HCT116 (cell line): ENCODE results near the gene LSM7. TPM values are rescaled to one million over a fixed set of nuclear protein-coding genes. Genes with fewer than 3 reads are reported as not detected.

Source experiments
- ATAC-seq: fragments of 200-7000 bp; cut with Tn5 transposase; 2 replicates; pipeline ENCODE4 v1.9.1; 2020; ENCODE audit warnings: mild to moderate bottlenecking, moderate library complexity
- BruUV-seq: library from RNA; stranded (reverse); fragments of 400-500 nt; replicated peaks from 2 replicates; lab custom pipeline; 2021; lab: Mats Ljungman, UMichigan
- CTCF ChIA-PET: fragments of 300-600 bp; sonication (Branson Sonifier 250); formaldehyde crosslinking; loops from one replicate; lab custom pipeline; 2021; ENCODE audit warnings: antibody characterized with exemption; lab: Charles Lee
- POLR2A ChIA-PET: fragments of 300-600, 350-600 bp; sonication (Branson Sonifier 250); formaldehyde crosslinking; loops from one replicate; lab custom pipeline; 2021; ENCODE audit warnings: antibody characterized with exemption; lab: Charles Lee
- RAD21 ChIA-PET, 2 experiments: fragments of 300-600 bp; sonication (Branson Sonifier 250); formaldehyde crosslinking; loops; one replicate each; lab custom pipeline; 2023; ENCODE audit warnings: low total read pairs in 2 of 2; ENCODE audit not compliant: uncharacterized antibody in 2 of 2, unreplicated experiment in 2 of 2, low non-redundant PET in 1 of 2; lab: Charles Lee
- DNase-seq: peaks from one replicate; pipeline ENCODE4 v3.0.0-alpha.2; 2010; ENCODE audit warnings: low read depth, low spot score
- H2AFZ ChIP-seq: fragments of 200-600 bp; shearing (Covaris generic), sonication (generic); 2 replicates; pipeline ENCODE4 v1.6.1; 2017; ENCODE audit warnings: low read depth, mixed run types, mixed read lengths, antibody characterized with exemption, low read length; ENCODE audit not compliant: poor library complexity, severe bottlenecking
- H3K27ac ChIP-seq: 2 replicates; pipeline ENCODE4 v1.5.1; 2012; ENCODE audit warnings: low read depth, low read length
- H3K27me3 ChIP-seq: fragments of 200-600 bp; sonication (generic); 2 replicates; pipeline ENCODE4 v1.6.1; 2016; ENCODE audit warnings: mixed run types, low read length, mixed read lengths; ENCODE audit not compliant: insufficient read depth
- H3K36me3 ChIP-seq, 2 experiments: fragments of 200-500 bp in 1 of 2; fragments of 200-600 bp in 1 of 2; sonication (Bioruptor generic) in 1 of 2; sonication (generic) in 1 of 2; 2 replicates each; pipeline versions ENCODE4 v1.5.1 to v1.6.1; 2014 to 2016; ENCODE audit warnings: low read length in 2 of 2, inconsistent platforms in 1 of 2, mixed read lengths in 1 of 2, mixed run types in 1 of 2; ENCODE audit not compliant: insufficient read depth in 2 of 2, control insufficient read depth in 1 of 2
- H3K4me1 ChIP-seq, 2 experiments: fragments of 200-600 bp in 1 of 2; sonication (generic) in 1 of 2; 2 replicates each; pipeline versions ENCODE4 v1.5.1 to v1.6.1; 2012 to 2017; ENCODE audit warnings: low read length in 2 of 2, inconsistent platforms in 1 of 2, mild to moderate bottlenecking in 1 of 2, mixed read lengths in 1 of 2, mixed run types in 1 of 2, moderate library complexity in 1 of 2; ENCODE audit not compliant: insufficient read depth in 2 of 2, control insufficient read depth in 1 of 2
- H3K4me2 ChIP-seq: fragments of 200-600 bp; sonication (generic); 2 replicates; pipeline ENCODE4 v1.6.1; 2017; ENCODE audit warnings: mixed run types, low read length, mixed read lengths
- H3K4me3 ChIP-seq, 2 experiments: fragments of 200-600 bp in 1 of 2; sonication (generic) in 1 of 2; replicated peaks in 1 of 2; 2 replicates each; pipeline ENCODE4 v1.5.1; 2011 to 2016; ENCODE audit warnings: low read length in 2 of 2, control low read depth in 1 of 2, low read depth in 1 of 2, mild to moderate bottlenecking in 1 of 2, mixed read lengths in 1 of 2, mixed run types in 1 of 2
- H3K79me2 ChIP-seq: fragments of 200-600 bp; sonication (generic); 2 replicates; pipeline ENCODE4 v1.6.1; 2017; ENCODE audit warnings: mild to moderate bottlenecking, mixed run types, low read length, moderate library complexity, mixed read lengths; ENCODE audit not compliant: insufficient read depth
- H3K9ac ChIP-seq: fragments of 200-600 bp; sonication (generic); 2 replicates; pipeline ENCODE4 v1.6.1; 2016; ENCODE audit warnings: low read length, mixed read lengths
- H3K9me2 ChIP-seq: fragments of 200-600 bp; sonication (generic), shearing (Covaris generic); 2 replicates; pipeline ENCODE4 v1.6.1; 2017; ENCODE audit warnings: mixed run types, mild to moderate bottlenecking, moderate library complexity; ENCODE audit not compliant: insufficient read depth
- H3K9me3 ChIP-seq, 2 experiments: fragments of 200-500 bp in 1 of 2; fragments of 200-600 bp in 1 of 2; sonication (Bioruptor generic) in 1 of 2; sonication (generic) in 1 of 2; 2 replicates each; pipeline ENCODE4 v1.6.1; 2014 to 2017; ENCODE audit warnings: low read length in 2 of 2, mixed read lengths in 2 of 2, inconsistent platforms in 1 of 2, low read depth in 1 of 2, mild to moderate bottlenecking in 1 of 2, mixed run types in 1 of 2, moderate library complexity in 1 of 2; ENCODE audit not compliant: control insufficient read depth in 1 of 2, insufficient read depth in 1 of 2
- H4K20me1 ChIP-seq: fragments of 200-600 bp; sonication (generic), shearing (Covaris generic); 2 replicates; pipeline ENCODE4 v1.6.1; 2017; ENCODE audit warnings: mixed run types, mild to moderate bottlenecking, moderate library complexity; ENCODE audit not compliant: insufficient read depth
- CBX3 ChIP-seq: IDR thresholded peaks from 2 replicates; pipeline ENCODE4 v1.6.1; 2012; ENCODE audit warnings: low read depth
- CEBPB ChIP-seq: IDR thresholded peaks from 2 replicates; pipeline ENCODE4 v1.6.1; 2012; ENCODE audit warnings: low read depth
- EGR1 ChIP-seq: IDR thresholded peaks from 2 replicates; pipeline ENCODE4 v1.6.1; 2012; ENCODE audit warnings: low read depth
- ELF1 ChIP-seq: IDR thresholded peaks from 2 replicates; pipeline ENCODE4 v1.6.1; 2012; ENCODE audit warnings: low read depth, borderline replicate concordance
- EZH2 ChIP-seq: fragments of 200-600 bp; sonication (generic); IDR thresholded peaks from 2 replicates; pipeline ENCODE4 v1.6.1; 2017; ENCODE audit warnings: antibody characterized with exemption, mixed run types
- EZH2phosphoT487 ChIP-seq: fragments of 200-600 bp; IDR thresholded peaks from 2 replicates; pipeline ENCODE4 v1.6.1; 2018; ENCODE audit warnings: antibody characterized with exemption, borderline replicate concordance
- FOSL1 ChIP-seq: IDR thresholded peaks from 2 replicates; pipeline ENCODE4 v1.6.1; 2012; ENCODE audit warnings: low read depth
- JUND ChIP-seq: IDR thresholded peaks from 2 replicates; pipeline ENCODE4 v1.6.1; 2012
- POLR2A ChIP-seq: IDR thresholded peaks from 2 replicates; pipeline ENCODE4 v1.7.0; 2011; ENCODE audit warnings: borderline replicate concordance; ENCODE audit not compliant: insufficient read depth, insufficient read length; ENCODE audit errors: extremely low read depth
- RAD21 ChIP-seq: IDR thresholded peaks from 2 replicates; pipeline ENCODE4 v1.6.1; 2012; ENCODE audit warnings: low read depth, mild to moderate bottlenecking
- SIN3A ChIP-seq: IDR thresholded peaks from 2 replicates; pipeline ENCODE4 v1.6.1; 2012; ENCODE audit warnings: low read depth
- SP1 ChIP-seq: IDR thresholded peaks from 2 replicates; pipeline ENCODE4 v1.6.1; 2012; ENCODE audit warnings: low read depth
- TCF7L2 ChIP-seq: IDR thresholded peaks from 2 replicates; pipeline ENCODE4 v1.7.0; 2011; ENCODE audit warnings: borderline replicate concordance, inconsistent platforms; ENCODE audit not compliant: insufficient read depth, insufficient read length; ENCODE audit errors: extremely low read depth
- ZFX ChIP-seq: fragments of 450-650 bp; IDR thresholded peaks from 2 replicates; pipeline ENCODE4 v1.6.1; 2017
- intact Hi-C: fragments of 100-400 bp; cut with micrococcal nuclease; formaldehyde crosslinking; loops from 2 replicates; pipeline ENCODE4 v1.10.0; 2022
- total RNA-seq: library from RNA; stranded (reverse); gene quantifications from one replicate; pipeline ENCODE4 v1.2.1, GENCODE V29; 2021; ENCODE audit not compliant: unreplicated experiment
- TF ChIP-seq, protein P1 (sequence below): IDR thresholded peaks from 2 replicates; pipeline ENCODE4 v1.6.1; 2012
- TF ChIP-seq, protein P2 (sequence below): IDR thresholded peaks from 2 replicates; pipeline ENCODE4 v1.6.1; 2012
- TF ChIP-seq, protein P3 (sequence below): IDR thresholded peaks from 2 replicates; pipeline ENCODE4 v1.6.1; 2011; ENCODE audit warnings: mild to moderate bottlenecking, low read length, moderate library complexity; ENCODE audit not compliant: insufficient replicate concordance; ENCODE audit errors: extremely low read depth
- TF ChIP-seq, protein P4 (sequence below): IDR thresholded peaks from 2 replicates; pipeline ENCODE4 v1.6.1; 2012; ENCODE audit warnings: low read depth

LSM7 gene
- total RNA-seq, 1 experiment from 2014 or later = 190 TPM

DNA sequence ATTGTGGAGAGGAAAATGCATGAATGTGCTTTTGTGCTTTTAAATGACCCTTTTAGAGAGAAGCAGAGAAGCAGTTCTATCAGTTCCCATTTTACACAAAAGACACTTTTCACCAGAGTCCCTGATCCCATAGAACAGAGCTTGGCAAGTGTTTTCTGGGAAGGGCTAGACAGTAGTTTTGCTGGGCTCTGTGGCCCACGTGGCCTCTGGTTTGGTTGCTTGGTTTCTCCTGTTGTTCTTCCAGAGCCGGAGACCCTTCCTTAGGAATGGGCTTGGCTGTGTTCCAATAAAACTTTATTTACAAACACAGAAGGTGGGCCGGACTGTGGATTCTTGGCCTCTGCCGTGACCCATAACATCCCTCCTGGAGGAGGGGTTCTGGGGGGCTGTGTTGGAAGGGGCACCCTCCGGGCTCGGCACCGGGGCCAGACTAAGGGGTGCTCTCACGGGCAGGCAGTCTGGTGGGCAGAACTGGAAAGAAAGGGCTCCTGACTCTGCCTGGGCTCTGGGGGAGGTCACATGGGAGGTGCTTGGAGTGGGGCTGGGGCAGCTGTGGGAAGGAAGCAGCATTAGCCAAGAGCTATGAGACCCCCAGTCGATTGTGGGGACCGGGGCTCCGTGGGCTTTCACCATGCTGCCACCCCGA lies 3.3 kb upstream of the LSM7 start:
- intact Hi-C loops = no loop called here
- no TSS peak for BruUV-seq
- POLR2A ChIA-PET = no interaction called here
- peaks cover 86% of the 10 kb centered on the region for H3K79me2 ChIP-seq
- H2AFZ ChIP-seq = no peak overlapping the region
- H3K27ac ChIP-seq = no peak overlapping the region
- H3K4me1 ChIP-seq = peaks cover 19 to 28% of the 10 kb centered on the region in 2 experiments
- ATAC-seq = no peak
- peaks cover 0 to 11% of the 10 kb centered on the region in 2 experiments; a peak in 1 of 4 replicates for H3K9me3 ChIP-seq
- DNase-seq = no peak
- no peaks in the 10 kb centered on the region; a peak in 1 of 4 replicates for H3K36me3 ChIP-seq
- CTCF ChIA-PET = no interaction called here
- H3K4me3 ChIP-seq = no peak overlapping the region
- H3K4me2 ChIP-seq = no peak overlapping the region
- no peak overlapping the region for H3K9ac ChIP-seq
- TF ChIP-seq, protein P1, sequence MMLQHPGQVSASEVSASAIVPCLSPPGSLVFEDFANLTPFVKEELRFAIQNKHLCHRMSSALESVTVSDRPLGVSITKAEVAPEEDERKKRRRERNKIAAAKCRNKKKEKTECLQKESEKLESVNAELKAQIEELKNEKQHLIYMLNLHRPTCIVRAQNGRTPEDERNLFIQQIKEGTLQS = no peak
- TF ChIP-seq RAD21 = no peak
- TF ChIP-seq, protein P2, sequence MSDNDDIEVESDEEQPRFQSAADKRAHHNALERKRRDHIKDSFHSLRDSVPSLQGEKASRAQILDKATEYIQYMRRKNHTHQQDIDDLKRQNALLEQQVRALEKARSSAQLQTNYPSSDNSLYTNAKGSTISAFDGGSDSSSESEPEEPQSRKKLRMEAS = no peak
- TF ChIP-seq FOSL1 = no peak
- TF ChIP-seq, protein P3, sequence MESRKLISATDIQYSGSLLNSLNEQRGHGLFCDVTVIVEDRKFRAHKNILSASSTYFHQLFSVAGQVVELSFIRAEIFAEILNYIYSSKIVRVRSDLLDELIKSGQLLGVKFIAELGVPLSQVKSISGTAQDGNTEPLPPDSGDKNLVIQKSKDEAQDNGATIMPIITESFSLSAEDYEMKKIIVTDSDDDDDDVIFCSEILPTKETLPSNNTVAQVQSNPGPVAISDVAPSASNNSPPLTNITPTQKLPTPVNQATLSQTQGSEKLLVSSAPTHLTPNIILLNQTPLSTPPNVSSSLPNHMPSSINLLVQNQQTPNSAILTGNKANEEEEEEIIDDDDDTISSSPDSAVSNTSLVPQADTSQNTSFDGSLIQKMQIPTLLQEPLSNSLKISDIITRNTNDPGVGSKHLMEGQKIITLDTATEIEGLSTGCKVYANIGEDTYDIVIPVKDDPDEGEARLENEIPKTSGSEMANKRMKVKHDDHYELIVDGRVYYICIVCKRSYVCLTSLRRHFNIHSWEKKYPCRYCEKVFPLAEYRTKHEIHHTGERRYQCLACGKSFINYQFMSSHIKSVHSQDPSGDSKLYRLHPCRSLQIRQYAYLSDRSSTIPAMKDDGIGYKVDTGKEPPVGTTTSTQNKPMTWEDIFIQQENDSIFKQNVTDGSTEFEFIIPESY = no peak
- TF ChIP-seq SP1 = no peak
- TF ChIP-seq ZFX = no peak
- TF ChIP-seq CBX3 = no peak
- no peak for TF ChIP-seq EZH2
- no peak for TF ChIP-seq EZH2phosphoT487
- TF ChIP-seq, protein P4, sequence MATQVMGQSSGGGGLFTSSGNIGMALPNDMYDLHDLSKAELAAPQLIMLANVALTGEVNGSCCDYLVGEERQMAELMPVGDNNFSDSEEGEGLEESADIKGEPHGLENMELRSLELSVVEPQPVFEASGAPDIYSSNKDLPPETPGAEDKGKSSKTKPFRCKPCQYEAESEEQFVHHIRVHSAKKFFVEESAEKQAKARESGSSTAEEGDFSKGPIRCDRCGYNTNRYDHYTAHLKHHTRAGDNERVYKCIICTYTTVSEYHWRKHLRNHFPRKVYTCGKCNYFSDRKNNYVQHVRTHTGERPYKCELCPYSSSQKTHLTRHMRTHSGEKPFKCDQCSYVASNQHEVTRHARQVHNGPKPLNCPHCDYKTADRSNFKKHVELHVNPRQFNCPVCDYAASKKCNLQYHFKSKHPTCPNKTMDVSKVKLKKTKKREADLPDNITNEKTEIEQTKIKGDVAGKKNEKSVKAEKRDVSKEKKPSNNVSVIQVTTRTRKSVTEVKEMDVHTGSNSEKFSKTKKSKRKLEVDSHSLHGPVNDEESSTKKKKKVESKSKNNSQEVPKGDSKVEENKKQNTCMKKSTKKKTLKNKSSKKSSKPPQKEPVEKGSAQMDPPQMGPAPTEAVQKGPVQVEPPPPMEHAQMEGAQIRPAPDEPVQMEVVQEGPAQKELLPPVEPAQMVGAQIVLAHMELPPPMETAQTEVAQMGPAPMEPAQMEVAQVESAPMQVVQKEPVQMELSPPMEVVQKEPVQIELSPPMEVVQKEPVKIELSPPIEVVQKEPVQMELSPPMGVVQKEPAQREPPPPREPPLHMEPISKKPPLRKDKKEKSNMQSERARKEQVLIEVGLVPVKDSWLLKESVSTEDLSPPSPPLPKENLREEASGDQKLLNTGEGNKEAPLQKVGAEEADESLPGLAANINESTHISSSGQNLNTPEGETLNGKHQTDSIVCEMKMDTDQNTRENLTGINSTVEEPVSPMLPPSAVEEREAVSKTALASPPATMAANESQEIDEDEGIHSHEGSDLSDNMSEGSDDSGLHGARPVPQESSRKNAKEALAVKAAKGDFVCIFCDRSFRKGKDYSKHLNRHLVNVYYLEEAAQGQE = no peak
- TF ChIP-seq JUND = no peak
- no peak for TF ChIP-seq TCF7L2
- TF ChIP-seq EGR1 = no peak
- no peak for TF ChIP-seq POLR2A
- no peak for TF ChIP-seq SIN3A
- no peak for TF ChIP-seq ELF1
- no peak for TF ChIP-seq CEBPB
- RAD21 ChIA-PET = no interaction called here
- H3K9me2 ChIP-seq = no peaks in the 10 kb centered on the region
- no peaks in the 10 kb centered on the region for H3K27me3 ChIP-seq
- no peaks in the 10 kb centered on the region; the same call in 1 of the 2 replicates for H4K20me1 ChIP-seq
